HL-60 (cell line): Measurements from ENCODE around the gene ACOT9.
"Not testable (repeated sequence)": the region's sequence is repeated elsewhere in the genome, so short reads cannot be mapped to it uniquely, and the experiment has no call there.

Experiments used
- DNase-seq, 2 experiments: peaks; one replicate each; pipeline ENCODE4 v3.0.0-alpha.2; 2010 to 2020; ENCODE audit warnings: low read depth in 1 of 2, low spot score in 1 of 2
- H3K27ac ChIP-seq: fragments of 250-450 bp; sonication (Bioruptor Pico); replicated peaks from 2 replicates; pipeline ENCODE4 v1.5.1; 2020; ENCODE audit warnings: mild to moderate bottlenecking, moderate library complexity
- H3K27me3 ChIP-seq: fragments of 250-450 bp; sonication (Bioruptor Pico); 2 replicates; pipeline ENCODE4 v1.5.1; 2021; ENCODE audit warnings: mild to moderate bottlenecking, moderate library complexity; ENCODE audit not compliant: insufficient read depth, poor library complexity, severe bottlenecking
- H3K4me3 ChIP-seq: replicated peaks from 2 replicates; pipeline ENCODE4 v1.5.1; 2011; ENCODE audit warnings: mild to moderate bottlenecking, control low read depth, low read length; ENCODE audit not compliant: insufficient read depth
- CTCF ChIP-seq: IDR thresholded peaks from one replicate; pipeline ENCODE4 v1.5.1; 2011; ENCODE audit warnings: low read length, control low read depth, inconsistent platforms; ENCODE audit not compliant: insufficient read depth
- GABPA ChIP-seq: IDR thresholded peaks from 2 replicates; pipeline ENCODE4 v1.6.1; 2012; ENCODE audit warnings: low read depth
- POLR2AphosphoS5 ChIP-seq: IDR thresholded peaks from 2 replicates; pipeline ENCODE4 v1.6.1; 2012; ENCODE audit warnings: low read depth
- REST ChIP-seq: IDR thresholded peaks from 2 replicates; pipeline ENCODE4 v1.6.1; 2012; ENCODE audit warnings: low read depth; ENCODE audit not compliant: insufficient replicate concordance
- SPI1 ChIP-seq: IDR thresholded peaks from 2 replicates; pipeline ENCODE4 v1.6.1; 2012; ENCODE audit warnings: low read depth, mild to moderate bottlenecking, borderline replicate concordance

The ACOT9 gene

GRCh38 chrX:23660766-23661132 is 82.3 kb downstream of the ACOT9 start:
- H3K4me3 ChIP-seq = no peak overlapping the region
- H3K27me3 ChIP-seq = no peaks in the 10 kb centered on the region
- no peak for DNase-seq
- H3K27ac ChIP-seq = no peak overlapping the region
- no peak for TF ChIP-seq GABPA
- TF ChIP-seq SPI1 = no peak
- TF ChIP-seq CTCF = no peak
- TF ChIP-seq REST = no peak
- TF ChIP-seq POLR2AphosphoS5 = no peak

GRCh38 chrX:23660083-23660765 is 82.9 kb downstream of the ACOT9 start:
- not testable (repeated sequence) for DNase-seq, H3K27ac ChIP-seq, H3K4me3 ChIP-seq

GRCh38 chrX:23659339-23659738 is 83.7 kb downstream of the ACOT9 start:
- no peak for DNase-seq
- Histone ChIP-seq H3K27me3 (no peaks in the 10 kb centered on the region), H3K4me3 (no peak overlapping the region), H3K27ac (no peak overlapping the region)
- no peak for TF ChIP-seq GABPA

More at GRCh38 chrX:23660083-23660765, 82.9 kb downstream of the ACOT9 start:
- TF ChIP-seq SPI1 = peak; percentile 65
- not testable (repeated sequence) for H3K27me3 ChIP-seq

- Histone ChIP-seq H3K27ac (no peak overlapping the region), H3K4me3 (no peak overlapping the region), H3K27me3 (no peaks in the 10 kb centered on the region)
- TF ChIP-seq GABPA (no peak), POLR2AphosphoS5 (no peak), CTCF (no peak), SPI1 (no peak), REST (no peak)
- DNase-seq = no peak
Measured at GRCh38 chrX:23656684-23657083, 86.4 kb downstream of the ACOT9 start.

GRCh38 chrX:23656091-23656490 is 87.0 kb downstream of the ACOT9 start:
- Histone ChIP-seq H3K27ac (no peak overlapping the region), H3K27me3 (no peaks in the 10 kb centered on the region), H3K4me3 (no peak overlapping the region)
- no peak for DNase-seq
- no peak for TF ChIP-seq SPI1
- no peak for TF ChIP-seq CTCF
- no peak for TF ChIP-seq REST
- no peak for TF ChIP-seq GABPA
- TF ChIP-seq POLR2AphosphoS5 = no peak
